Stimulated activated CD8-positive, alpha-beta memory T cell treated with anti-CD3 and anti-CD28 coated beads, Interleukin-4, amount 100 ng/mL, for 4 hours (primary cell): ENCODE results near the gene ABCE1.
"Not testable (repeated sequence)": the region's sequence is repeated elsewhere in the genome, so short reads cannot be mapped to it uniquely, and the experiment has no call there.

ENCODE experiments used
- DNase-seq, 2 donors: peaks; one replicate each; pipeline ENCODE4 v3.0.0-alpha.2; 2020; ENCODE audit warnings: low read depth in 2 of 2, low spot score in 1 of 2

Gene ABCE1

GRCh38 chr4:145101091-145101490, 3.0 kb downstream of the ABCE1 start:
- no peak for DNase-seq

GRCh38 chr4:145102619-145103018, 4.5 kb downstream of the ABCE1 start:
- no peak for DNase-seq

- DNase-seq, result no peak
These were observed 5.4 kb downstream of the ABCE1 start for GRCh38 chr4:145103496-145103895.

- no peak for DNase-seq
These were observed 9.0 kb downstream of the ABCE1 start for GRCh38 chr4:145107126-145107525.

GRCh38 chr4:145108128-145108527, 10.0 kb downstream of the ABCE1 start:
- no peak for DNase-seq

- DNase-seq, result no peak
These were observed 27.3 kb downstream of the ABCE1 start for GRCh38 chr4:145125396-145125795.

GRCh38 chr4:145130130-145130529, 32.0 kb downstream of the ABCE1 start:
- no peak for DNase-seq

GRCh38 chr4:145130788-145131399, 32.8 kb downstream of the ABCE1 start:
- no peak for DNase-seq

- no peak for DNase-seq
These were observed 33.7 kb downstream of the ABCE1 start for GRCh38 chr4:145131848-145132247.

- DNase-seq, result no peak
These were observed 34.5 kb downstream of the ABCE1 start for GRCh38 chr4:145132511-145133098.

GRCh38 chr4:145136219-145136618, 38.1 kb downstream of the ABCE1 start:
- DNase-seq, result not testable (repeated sequence)

- no peak for DNase-seq
These were observed 50.9 kb downstream of the ABCE1 start for GRCh38 chr4:145148980-145149379.

GRCh38 chr4:145153181-145153903, 55.2 kb downstream of the ABCE1 start:
- DNase-seq, result no peak

- no peak for DNase-seq
These were observed 55.8 kb downstream of the ABCE1 start for GRCh38 chr4:145153904-145154298.

- no peak for DNase-seq
These were observed 56.5 kb downstream of the ABCE1 start for GRCh38 chr4:145154573-145154972.

- no peak for DNase-seq
These were observed 57.3 kb downstream of the ABCE1 start for GRCh38 chr4:145155268-145155870.

GRCh38 chr4:145156986-145157385, 58.9 kb downstream of the ABCE1 start:
- DNase-seq, result no peak

GRCh38 chr4:145161549-145161948, 63.4 kb downstream of the ABCE1 start:
- DNase-seq, result no peak

- DNase-seq, result no peak
These were observed 69.8 kb downstream of the ABCE1 start for GRCh38 chr4:145167887-145168286.

- DNase-seq, result no peak
These were observed 70.6 kb downstream of the ABCE1 start for GRCh38 chr4:145168581-145169187.

GRCh38 chr4:145170223-145170622, 72.1 kb downstream of the ABCE1 start:
- DNase-seq, result no peak

GRCh38 chr4:145171911-145172310, 73.8 kb downstream of the ABCE1 start:
- no peak for DNase-seq
